GM10248 (cell line): ENCODE results near the gene HSP90AB1.

Experiments used
- CTCF ChIA-PET: fragments of 300-600 bp; sonication (Branson Sonifier 250); formaldehyde crosslinking; extraction: SDS; loops from one replicate; lab custom pipeline; 2021; ENCODE audit warnings: antibody characterized with exemption; lab: Yijun Ruan, JAX
- POLR2A ChIA-PET: fragments of 350-650 bp; sonication (Branson Sonifier 250); formaldehyde crosslinking; extraction: SDS; loops from one replicate; lab custom pipeline; 2020; ENCODE audit warnings: antibody characterized with exemption; lab: Yijun Ruan, JAX
- DNase-seq: peaks from one replicate; pipeline ENCODE4 v3.0.0; 2012; ENCODE audit errors: extremely low spot score
- CTCF ChIP-seq: IDR thresholded peaks from 2 replicates; pipeline ENCODE4 v1.5.1; 2012; ENCODE audit warnings: mild to moderate bottlenecking, low read depth; ENCODE audit errors: extremely low read depth, missing control alignments, control extremely low read depth

Gene HSP90AB1

GRCh38 chr6:44247338-44248302 lies 719 bp downstream of the HSP90AB1 start:
- ChIA-PET POLR2A (interaction anchor here (0.8 to 3.8 kb wide), 18 partner anchors 8 to 564 kb away, joined by 3 to 56 read pairs (median 5); partner anchors contain the start of genes SLC29A1 and SLC35B2), CTCF (interaction anchor here (0.9 to 6.9 kb wide), 9 partner anchors 9 to 150 kb away, joined by 3 to 56 read pairs (median 9); partner anchors contain the start of genes SLC29A1 and SLC35B2)
- TF ChIP-seq CTCF: no peak
- no peak for DNase-seq

- no peak for DNase-seq
- ChIA-PET CTCF (interaction anchor here (0.9 to 5.8 kb wide), 5 partner anchors 8 to 76 kb away, joined by 3 to 31 read pairs (median 9); partner anchors contain the start of gene SLC35B2), POLR2A (interaction anchor here (2.7 to 3.8 kb wide), 2 partner anchors 7 to 24 kb away, joined by 21 to 56 read pairs; partner anchors contain the start of genes SLC29A1 and SLC35B2)
- no peak for TF ChIP-seq CTCF
These were observed 1.7 kb downstream of the HSP90AB1 start for GRCh38 chr6:44248579-44248978.

GRCh38 chr6:44249082-44249748 lies 2.3 kb downstream of the HSP90AB1 start:
- TF ChIP-seq CTCF: no peak
- DNase-seq: no peak
- POLR2A ChIA-PET: interaction anchor here (1.3 kb wide), 1 partner anchor 13 kb away, joined by 3 read pairs; no protein-coding TSS in a partner anchor
- CTCF ChIA-PET: interaction anchor here (0.9 to 5.8 kb wide), 5 partner anchors 8 to 77 kb away, joined by 3 to 31 read pairs (median 9); partner anchors contain the start of gene SLC35B2

GRCh38 chr6:44250067-44250717 lies 3.3 kb downstream of the HSP90AB1 start:
- POLR2A ChIA-PET: interaction anchor here (1.3 to 1.5 kb wide), 2 partner anchors 12 to 26 kb away, joined by 3 to 4 read pairs; no protein-coding TSS in a partner anchor
- CTCF ChIA-PET: interaction anchor here (2.4 to 5.0 kb wide), 2 partner anchors 13 kb away, joined by 6 to 31 read pairs; no protein-coding TSS in a partner anchor
- no peak for TF ChIP-seq CTCF
- no peak for DNase-seq

GRCh38 chr6:44250718-44251123 lies 3.8 kb downstream of the HSP90AB1 start:
- DNase-seq: no peak
- TF ChIP-seq CTCF: no peak
- ChIA-PET POLR2A (interaction anchor here (1.2 to 1.5 kb wide), 2 partner anchors 26 to 119 kb away, joined by 3 to 4 read pairs; no protein-coding TSS in a partner anchor), CTCF (interaction anchor here (0.9 to 2.4 kb wide), 2 partner anchors 13 to 78 kb away, joined by 3 to 6 read pairs; no protein-coding TSS in a partner anchor)
